ENCODE data around the gene RAB40B. TPM values are rescaled to one million over a fixed set of nuclear protein-coding genes. Genes with fewer than 3 reads are reported as not detected.

RAB40B gene
- polyA plus RNA-seq, 1 experiment: 5.4 TPM

GRCh38 chr17:82665217-82665616 is 33.3 kb downstream of the RAB40B start:
- H3K4me3 ChIP-seq (ENCODE audit: low read depth, low read length): no peak overlapping the region
- no peak for DNase-seq (ENCODE audit: low read depth, low spot score)
- H3K9me3 ChIP-seq (ENCODE audit: control insufficient read depth, insufficient read depth, low read length): peaks cover 6% of the 10 kb centered on the region; the same call in 1 of the 2 replicates
- CTCF ChIA-PET: no interaction called here
- no peak for TF ChIP-seq CTCF (IDR thresholded peaks at IDR 0.05; ENCODE audit: low read depth, low read length)
- POLR2A ChIA-PET: no interaction called here
- H3K27me3 ChIP-seq (ENCODE audit: control insufficient read depth, insufficient read depth, low read length): no peaks in the 10 kb centered on the region
- H3K27ac ChIP-seq (ENCODE audit: low read depth, low read length): no peak overlapping the region

- Histone ChIP-seq H3K4me3 (ENCODE audit: low read depth, low read length) (no peak overlapping the region), H3K9me3 (ENCODE audit: control insufficient read depth, insufficient read depth, low read length) (peaks cover 6% of the 10 kb centered on the region; the same call in 1 of the 2 replicates), H3K27me3 (ENCODE audit: control insufficient read depth, insufficient read depth, low read length) (no peaks in the 10 kb centered on the region), H3K27ac (ENCODE audit: low read depth, low read length) (no peak overlapping the region)
- ChIA-PET POLR2A (no interaction called here), CTCF (no interaction called here)
- no peak for TF ChIP-seq CTCF (IDR thresholded peaks at IDR 0.05; ENCODE audit: low read depth, low read length)
- DNase-seq (ENCODE audit: low read depth, low spot score): no peak
These were observed 33.8 kb downstream of the RAB40B start for GRCh38 chr17:82664701-82665182.

GRCh38 chr17:82664276-82664575 is 34.3 kb downstream of the RAB40B start:
- DNase-seq (ENCODE audit: low read depth, low spot score): no peak
- POLR2A ChIA-PET: no interaction called here

GRCh38 chr17:82663381-82664275 is 34.9 kb downstream of the RAB40B start:
- POLR2A ChIA-PET: no interaction called here
- no peak for TF ChIP-seq CTCF (IDR thresholded peaks at IDR 0.05; ENCODE audit: low read depth, low read length)
- Histone ChIP-seq H3K27me3 (ENCODE audit: control insufficient read depth, insufficient read depth, low read length) (no peaks in the 10 kb centered on the region), H3K9me3 (ENCODE audit: control insufficient read depth, insufficient read depth, low read length) (peaks cover 13% of the 10 kb centered on the region; the same call in 1 of the 2 replicates), H3K27ac (ENCODE audit: low read depth, low read length) (no peak overlapping the region), H3K4me3 (ENCODE audit: low read depth, low read length) (no peak overlapping the region)
- CTCF ChIA-PET: interaction anchor here (0.6 kb wide), 1 partner anchor 79 kb away, joined by 3 read pairs; no protein-coding TSS in a partner anchor
- no peak for DNase-seq (ENCODE audit: low read depth, low spot score)

More at GRCh38 chr17:82664276-82664575, 34.3 kb downstream of the RAB40B start:
- Histone ChIP-seq H3K9me3 (ENCODE audit: control insufficient read depth, insufficient read depth, low read length) (peaks cover 9% of the 10 kb centered on the region; the same call in 1 of the 2 replicates), H3K27me3 (ENCODE audit: control insufficient read depth, insufficient read depth, low read length) (no peaks in the 10 kb centered on the region), H3K4me3 (ENCODE audit: low read depth, low read length) (no peak overlapping the region), H3K27ac (ENCODE audit: low read depth, low read length) (no peak overlapping the region)
- CTCF ChIA-PET: interaction anchor here (0.6 kb wide), 1 partner anchor 78 kb away, joined by 3 read pairs; no protein-coding TSS in a partner anchor
- no peak for TF ChIP-seq CTCF (IDR thresholded peaks at IDR 0.05; ENCODE audit: low read depth, low read length)

- Histone ChIP-seq H3K9me3 (ENCODE audit: control insufficient read depth, insufficient read depth, low read length) (peaks cover 13% of the 10 kb centered on the region; the same call in 1 of the 2 replicates), H3K27ac (ENCODE audit: low read depth, low read length) (no peak overlapping the region), H3K27me3 (ENCODE audit: control insufficient read depth, insufficient read depth, low read length) (no peaks in the 10 kb centered on the region), H3K4me3 (ENCODE audit: low read depth, low read length) (no peak overlapping the region)
- no peak for TF ChIP-seq CTCF (IDR thresholded peaks at IDR 0.05; ENCODE audit: low read depth, low read length)
- DNase-seq (ENCODE audit: low read depth, low spot score): no peak
- POLR2A ChIA-PET: no interaction called here
- CTCF ChIA-PET: interaction anchor here (0.6 kb wide), 1 partner anchor 105 kb away, joined by 3 read pairs; no protein-coding TSS in a partner anchor
These were observed 35.7 kb downstream of the RAB40B start for GRCh38 chr17:82662711-82663261.

Data from AG04450 (cell line).